ENCODE data around the gene OSBPL9.

- TF ChIP-seq CTCF (IDR thresholded peaks at IDR 0.05) (no peak), POLR2A (IDR thresholded peaks at IDR 0.05) (no peak), POLR2AphosphoS5 (IDR thresholded peaks at IDR 0.05) (no peak)
Observed at GRCh38 chr1:51829058-51829457, 212.2 kb downstream of the OSBPL9 start.
